ENCODE data around the gene MS4A8. TPM values are rescaled to one million over a fixed set of nuclear protein-coding genes. Genes with fewer than 3 reads are reported as not detected.
A peak's percentile ranks its signal among the peaks of the same experiment; 100 is the strongest.
"Not testable (repeated sequence)": the region's sequence is repeated elsewhere in the genome, so short reads cannot be mapped to it uniquely, and the experiment has no call there.

The MS4A8 gene
- total RNA-seq, 1 experiment from 2014 or later = not detected

- H3K9me3 Mint-ChIP-seq = peaks cover 5% of the 10 kb centered on the region
- DNase-seq (ENCODE audit: low spot score) (no peak), ATAC-seq (peak; percentile 83)
- H3K36me3 Mint-ChIP-seq = no peaks in the 10 kb centered on the region
- no peak for TF ChIP-seq ATF1 (CRISPR knock-in tag; IDR thresholded peaks at IDR 0.05)
- no peak for TF ChIP-seq JAZF1 (CRISPR knock-in tag; IDR thresholded peaks at IDR 0.05)
- ChIA-PET POLR2A (no interaction called here), CTCF (interaction anchor here (0.8 to 1.5 kb wide), 8 partner anchors 10 to 310 kb away, joined by 3 to 20 read pairs (median 4); partner anchors contain the start of gene MS4A15)
- H3K27me3 Mint-ChIP-seq (ENCODE audit: low read depth) = no peaks in the 10 kb centered on the region
- H3K4me3 Mint-ChIP-seq = no peak overlapping the region
- H3K27ac Mint-ChIP-seq = no peak overlapping the region
- H3K4me1 Mint-ChIP-seq = 0 out of 2 replicates have a peak, but pooled peaks cover 2% of the 10 kb centered on the region
Measured at GRCh38 chr11:60657888-60658287, 41.5 kb upstream of the MS4A8 start.

- Mint-ChIP-seq H3K27me3 (ENCODE audit: low read depth) (no peaks in the 10 kb centered on the region), H3K9me3 (0 out of 2 replicates have a peak, but pooled peaks cover under 1% of the 10 kb centered on the region), H3K36me3 (no peaks in the 10 kb centered on the region), H3K4me3 (no peak overlapping the region), H3K4me1 (0 out of 2 replicates have a peak, but pooled peaks cover 2% of the 10 kb centered on the region), H3K27ac (no peak overlapping the region)
- ChIA-PET POLR2A (no interaction called here), CTCF (interaction anchor here (0.8 to 1.5 kb wide), 7 partner anchors 9 to 310 kb away, joined by 3 to 20 read pairs (median 4); partner anchors contain the start of gene MS4A15)
- TF ChIP-seq TP53 (CRISPR knock-in tag; IDR thresholded peaks at IDR 0.05) (no peak), GRHL2 (CRISPR knock-in tag; IDR thresholded peaks at IDR 0.05; ENCODE audit: insufficient replicate concordance, severe bottlenecking) (no peak), CREB1 (CRISPR knock-in tag; IDR thresholded peaks at IDR 0.05) (no peak), ELF4 (CRISPR knock-in tag; IDR thresholded peaks at IDR 0.05; ENCODE audit: low read depth) (no peak), ZNF263 (CRISPR knock-in tag; IDR thresholded peaks at IDR 0.05; ENCODE audit: low read depth) (no peak), ZNF121 (CRISPR knock-in tag; IDR thresholded peaks at IDR 0.05) (no peak), ZNF396 (CRISPR knock-in tag; IDR thresholded peaks at IDR 0.05; ENCODE audit: borderline replicate concordance) (no peak), RORB (CRISPR knock-in tag; IDR thresholded peaks at IDR 0.05) (no peak), NR3C1 (CRISPR knock-in tag; conservative IDR thresholded peaks at IDR 0.05; ENCODE audit: low read depth) (no peak)
- TF ChIP-seq, protein P1, sequence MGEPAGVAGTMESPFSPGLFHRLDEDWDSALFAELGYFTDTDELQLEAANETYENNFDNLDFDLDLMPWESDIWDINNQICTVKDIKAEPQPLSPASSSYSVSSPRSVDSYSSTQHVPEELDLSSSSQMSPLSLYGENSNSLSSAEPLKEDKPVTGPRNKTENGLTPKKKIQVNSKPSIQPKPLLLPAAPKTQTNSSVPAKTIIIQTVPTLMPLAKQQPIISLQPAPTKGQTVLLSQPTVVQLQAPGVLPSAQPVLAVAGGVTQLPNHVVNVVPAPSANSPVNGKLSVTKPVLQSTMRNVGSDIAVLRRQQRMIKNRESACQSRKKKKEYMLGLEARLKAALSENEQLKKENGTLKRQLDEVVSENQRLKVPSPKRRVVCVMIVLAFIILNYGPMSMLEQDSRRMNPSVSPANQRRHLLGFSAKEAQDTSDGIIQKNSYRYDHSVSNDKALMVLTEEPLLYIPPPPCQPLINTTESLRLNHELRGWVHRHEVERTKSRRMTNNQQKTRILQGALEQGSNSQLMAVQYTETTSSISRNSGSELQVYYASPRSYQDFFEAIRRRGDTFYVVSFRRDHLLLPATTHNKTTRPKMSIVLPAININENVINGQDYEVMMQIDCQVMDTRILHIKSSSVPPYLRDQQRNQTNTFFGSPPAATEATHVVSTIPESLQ (CRISPR knock-in tag; IDR thresholded peaks at IDR 0.05) = no peak
- ATAC-seq = no peak
- DNase-seq (ENCODE audit: low spot score) = no peak
Measured at GRCh38 chr11:60658409-60658808, 41.0 kb upstream of the MS4A8 start.

- H3K27me3 Mint-ChIP-seq (ENCODE audit: low read depth) = peaks cover 4% of the 10 kb centered on the region
- no peak overlapping the region for H3K27ac Mint-ChIP-seq
- no peaks in the 10 kb centered on the region for H3K4me1 Mint-ChIP-seq
- peaks cover 55% of the 10 kb centered on the region for H3K9me3 Mint-ChIP-seq
- CTCF ChIA-PET = no interaction called here
- TF ChIP-seq ZNF219 (CRISPR knock-in tag; IDR thresholded peaks at IDR 0.05; ENCODE audit: borderline replicate concordance) (no peak), ZNF396 (CRISPR knock-in tag; IDR thresholded peaks at IDR 0.05; ENCODE audit: borderline replicate concordance) (no peak), TCF7 (CRISPR knock-in tag; IDR thresholded peaks at IDR 0.05; ENCODE audit: low read depth) (no peak), TP53 (CRISPR knock-in tag; IDR thresholded peaks at IDR 0.05) (no peak), E2F4 (CRISPR knock-in tag; IDR thresholded peaks at IDR 0.05; ENCODE audit: borderline replicate concordance, low read depth) (no peak), ZNF317 (CRISPR knock-in tag; IDR thresholded peaks at IDR 0.05; ENCODE audit: borderline replicate concordance, low read depth) (peak; percentile 89), FOXP1 (CRISPR knock-in tag; IDR thresholded peaks at IDR 0.05; ENCODE audit: borderline replicate concordance) (no peak)
- peaks cover 16% of the 10 kb centered on the region for H3K36me3 Mint-ChIP-seq
- no peak overlapping the region for H3K4me3 Mint-ChIP-seq
- no peak for ATAC-seq
- DNase-seq (ENCODE audit: low spot score) = no peak
- POLR2A ChIA-PET = no interaction called here
Measured at GRCh38 chr11:60672255-60672654, 27.2 kb upstream of the MS4A8 start.

GRCh38 chr11:60678231-60678630 lies 21.2 kb upstream of the MS4A8 start:
- DNase-seq (ENCODE audit: low spot score); H3K4me1 Mint-ChIP-seq; CTCF ChIA-PET; ATAC-seq; H3K27ac Mint-ChIP-seq; POLR2A ChIA-PET; H3K4me3 Mint-ChIP-seq: not testable (repeated sequence)
- Mint-ChIP-seq H3K27me3 (ENCODE audit: low read depth) (peaks cover 14% of the 10 kb centered on the region), H3K9me3 (peaks cover 73% of the 10 kb centered on the region), H3K36me3 (peaks cover 43% of the 10 kb centered on the region)
